MM.1S (cell line): ENCODE measurements around the gene LITAF.
A peak's percentile ranks its signal among the peaks of the same experiment; 100 is the strongest.
"Not testable (repeated sequence)": the region's sequence is repeated elsewhere in the genome, so short reads cannot be mapped to it uniquely, and the experiment has no call there.

Source experiments
- DNase-seq: peaks from one replicate; pipeline ENCODE4 v3.0.0-alpha.2; 2015
- H2AFZ ChIP-seq: fragments of 300-600 bp; sonication (generic); 2 replicates; pipeline ENCODE4 v1.6.0; 2016; ENCODE audit warnings: antibody characterized with exemption, low read length
- H3F3A ChIP-seq: fragments of 300-600 bp; sonication (generic); 2 replicates; pipeline ENCODE4 v1.6.1; 2016; ENCODE audit warnings: mild to moderate bottlenecking, antibody characterized with exemption, low read length, moderate library complexity, mixed read lengths; ENCODE audit not compliant: insufficient read depth
- H3K27ac ChIP-seq: fragments of 300-600 bp; sonication (generic); 2 replicates; pipeline ENCODE4 v1.5.1; 2016; ENCODE audit warnings: mild to moderate bottlenecking, low read length
- H3K27me3 ChIP-seq: fragments of 300-600 bp; sonication (generic); replicated peaks from 2 replicates; pipeline ENCODE4 v1.6.0; 2016; ENCODE audit warnings: low read length; ENCODE audit not compliant: insufficient read depth
- H3K36me3 ChIP-seq: fragments of 300-600 bp; sonication (generic); replicated peaks from 2 replicates; pipeline ENCODE4 v1.6.1; 2016; ENCODE audit warnings: mild to moderate bottlenecking, low read length, mixed read lengths; ENCODE audit not compliant: insufficient read depth
- H3K4me1 ChIP-seq: fragments of 300-600 bp; sonication (generic); 2 replicates; pipeline ENCODE4 v1.6.1; 2016; ENCODE audit warnings: low read length, mixed read lengths
- H3K4me2 ChIP-seq: fragments of 300-600 bp; sonication (generic); 2 replicates; pipeline ENCODE4 v1.6.0; 2016; ENCODE audit warnings: low read depth, low read length
- H3K4me3 ChIP-seq: fragments of 300-600 bp; sonication (generic); 2 replicates; pipeline ENCODE4 v1.5.1; 2016; ENCODE audit warnings: low read length, mixed read lengths
- H3K79me2 ChIP-seq: fragments of 300-600 bp; sonication (generic); 2 replicates; pipeline ENCODE4 v1.6.1; 2016; ENCODE audit warnings: mixed run types, low read length, mixed read lengths
- H3K9ac ChIP-seq: fragments of 300-600 bp; sonication (generic); 2 replicates; pipeline ENCODE4 v1.6.1; 2016; ENCODE audit warnings: low read length, mixed read lengths
- H3K9me2 ChIP-seq: fragments of 300-600 bp; sonication (generic); replicated peaks from 2 replicates; pipeline ENCODE4 v1.6.1; 2016; ENCODE audit warnings: mild to moderate bottlenecking, low read length, mixed read lengths; ENCODE audit not compliant: insufficient read depth
- H3K9me3 ChIP-seq: fragments of 300-600 bp; sonication (generic); replicated peaks from 2 replicates; pipeline ENCODE4 v1.6.1; 2016; ENCODE audit warnings: mild to moderate bottlenecking, low read length, mixed read lengths; ENCODE audit not compliant: insufficient read depth
- H4K20me1 ChIP-seq: fragments of 300-600 bp; sonication (generic); 2 replicates; pipeline ENCODE4 v1.6.1; 2016; ENCODE audit warnings: mild to moderate bottlenecking, low read length, moderate library complexity, mixed read lengths; ENCODE audit not compliant: insufficient read depth
- CTCF ChIP-seq: fragments of 300-600 bp; sonication (generic); IDR thresholded peaks from 2 replicates; pipeline ENCODE4 v1.5.1; 2016; ENCODE audit warnings: antibody characterized with exemption, low read length, mixed read lengths
- EZH2 ChIP-seq: fragments of 300-600 bp; sonication (generic); optimal IDR thresholded peaks from 2 replicates; pipeline ENCODE3; 2017; ENCODE audit warnings: low read depth, mild to moderate bottlenecking, antibody characterized with exemption, low read length, mixed read lengths
- EZH2phosphoT487 ChIP-seq: fragments of 300-600 bp; sonication (generic); IDR thresholded peaks from 2 replicates; pipeline ENCODE4 v1.6.1; 2018; ENCODE audit warnings: antibody characterized with exemption, low read length

LITAF gene

GRCh38 chr16:11583166-11583565 is 3.6 kb downstream of the LITAF start:
- Histone ChIP-seq H4K20me1 (no peaks in the 10 kb centered on the region), H3K9me3 (no peaks in the 10 kb centered on the region), H3K9ac (peak overlapping the region; percentile 86; the same call in 1 of the 2 replicates), H3K9me2 (no peaks in the 10 kb centered on the region), H3K4me3 (peak overlapping the region; percentile 35), H2AFZ (no peak overlapping the region), H3K4me1 (peaks cover 33% of the 10 kb centered on the region), H3F3A (peaks cover 39% of the 10 kb centered on the region), H3K27me3 (no peaks in the 10 kb centered on the region), H3K36me3 (0 out of 2 replicates have a peak, but pooled peaks cover 2% of the 10 kb centered on the region), H3K27ac (peak overlapping the region; percentile 73; the same call in 1 of the 2 replicates), H3K79me2 (peaks cover 89% of the 10 kb centered on the region), H3K4me2 (peak overlapping the region; percentile 85)
- TF ChIP-seq EZH2 (no peak), EZH2phosphoT487 (no peak)
- DNase-seq: no peak

DNA sequence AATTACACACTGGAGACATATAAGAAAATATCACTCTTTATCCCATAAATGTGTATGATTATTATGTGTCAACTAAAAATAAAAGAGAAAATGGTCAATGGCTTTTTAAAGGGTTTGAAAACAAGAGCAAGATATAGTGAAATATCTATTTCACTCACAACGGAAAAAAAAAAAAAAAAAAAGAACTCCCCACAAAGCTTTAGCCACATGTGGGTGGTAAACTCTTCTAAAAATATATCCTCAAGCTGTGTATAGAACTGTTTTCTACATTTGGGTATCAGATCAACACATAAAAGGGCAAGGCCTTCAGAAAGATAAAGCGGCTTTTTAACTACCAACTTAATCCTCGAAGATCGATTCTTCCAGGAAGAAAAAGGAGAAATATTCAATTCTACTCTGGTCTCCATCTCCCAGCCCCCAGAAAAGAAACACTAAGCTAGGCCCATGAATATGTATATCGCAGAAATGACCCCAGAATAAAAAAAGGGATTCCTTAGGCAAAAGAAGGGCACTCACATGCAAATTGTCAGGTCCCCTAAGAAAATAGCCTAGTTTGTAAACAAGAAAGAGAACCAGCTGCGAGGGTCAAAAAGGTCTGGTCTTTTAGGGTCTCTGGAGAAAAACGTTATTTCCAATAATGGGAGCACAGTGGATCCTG is 4.4 kb downstream of the LITAF start:
- Histone ChIP-seq H3K27ac (peak overlapping the region; percentile 73; the same call in 1 of the 2 replicates), H2AFZ (no peak overlapping the region), H4K20me1 (no peaks in the 10 kb centered on the region), H3F3A (peaks cover 46% of the 10 kb centered on the region), H3K9ac (peak overlapping the region; percentile 86), H3K4me1 (peaks cover 41% of the 10 kb centered on the region), H3K79me2 (peaks cover 94% of the 10 kb centered on the region), H3K27me3 (no peaks in the 10 kb centered on the region), H3K9me3 (no peaks in the 10 kb centered on the region), H3K9me2 (no peaks in the 10 kb centered on the region), H3K36me3 (0 out of 2 replicates have a peak, but pooled peaks cover 2% of the 10 kb centered on the region), H3K4me2 (peak overlapping the region; percentile 85), H3K4me3 (peak overlapping the region; percentile 35)
- peak; percentile 39 for DNase-seq
- TF ChIP-seq CTCF (no peak), EZH2phosphoT487 (no peak), EZH2 (no peak)

GRCh38 chr16:11581678-11582077 is 5.0 kb downstream of the LITAF start:
- TF ChIP-seq EZH2phosphoT487: no peak
- peaks cover 96% of the 10 kb centered on the region for H3K79me2 ChIP-seq
- H3K27me3 ChIP-seq: no peaks in the 10 kb centered on the region
- no peak overlapping the region for H2AFZ ChIP-seq
- H3K4me2 ChIP-seq: peak overlapping the region; percentile 85; the same call in 1 of the 2 replicates
- no peaks in the 10 kb centered on the region for H4K20me1 ChIP-seq
- DNase-seq: peak; percentile 32
- H3K4me3 ChIP-seq: peak overlapping the region; percentile 35; the same call in 1 of the 2 replicates
- H3K9me2 ChIP-seq: no peaks in the 10 kb centered on the region
- H3K27ac ChIP-seq: peak overlapping the region; percentile 73; the same call in 1 of the 2 replicates
- H3F3A ChIP-seq: peaks cover 52% of the 10 kb centered on the region
- peaks cover 47% of the 10 kb centered on the region for H3K4me1 ChIP-seq
- H3K9ac ChIP-seq: peak overlapping the region; percentile 86; the same call in 1 of the 2 replicates
- no peaks in the 10 kb centered on the region for H3K9me3 ChIP-seq
- H3K36me3 ChIP-seq: 0 out of 2 replicates have a peak, but pooled peaks cover 2% of the 10 kb centered on the region

DNA sequence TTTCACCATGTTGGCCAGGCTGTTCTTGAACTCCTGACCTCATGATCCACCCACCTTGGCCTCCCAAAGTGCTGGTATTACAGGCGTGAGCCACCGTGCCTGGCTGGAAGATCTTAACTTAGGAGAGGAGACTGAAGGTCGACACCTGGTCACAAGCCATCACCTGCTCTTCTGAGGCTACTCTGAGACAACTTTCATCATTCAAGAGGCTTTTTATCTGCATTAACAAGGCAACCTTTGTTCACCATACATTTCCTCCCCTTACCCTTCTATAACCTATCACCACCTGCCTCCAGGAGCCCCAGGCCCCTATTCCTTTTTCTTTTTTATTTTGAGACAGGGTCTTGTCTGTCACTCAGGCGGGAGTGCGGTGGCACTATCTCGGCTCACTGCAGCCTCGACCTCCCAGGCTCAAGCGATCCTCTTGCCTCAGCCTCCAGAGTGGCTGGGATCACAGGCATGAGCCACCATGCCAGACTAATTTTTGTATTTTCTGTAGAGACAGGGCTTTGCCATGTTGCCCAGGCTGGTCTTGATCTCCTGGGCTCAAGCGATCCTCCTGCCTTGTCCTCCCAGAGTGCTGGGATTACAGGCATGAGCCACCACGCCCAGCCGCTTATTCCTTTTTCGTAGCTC is 6.2 kb downstream of the LITAF start:
- Histone ChIP-seq H3K9me3 (no peaks in the 10 kb centered on the region), H4K20me1 (no peaks in the 10 kb centered on the region), H2AFZ (no peak overlapping the region), H3K27ac (no peak overlapping the region; the same call in 1 of the 2 replicates), H3K79me2 (peaks cover 98% of the 10 kb centered on the region), H3K36me3 (0 out of 2 replicates have a peak, but pooled peaks cover 2% of the 10 kb centered on the region), H3K9me2 (no peaks in the 10 kb centered on the region), H3K4me2 (no peak overlapping the region), H3K27me3 (no peaks in the 10 kb centered on the region), H3K4me3 (no peak overlapping the region), H3F3A (peaks cover 55% of the 10 kb centered on the region), H3K9ac (no peak overlapping the region), H3K4me1 (peaks cover 54% of the 10 kb centered on the region)
- TF ChIP-seq EZH2: no peak
- TF ChIP-seq EZH2phosphoT487: no peak
- no peak for TF ChIP-seq CTCF
- DNase-seq: no peak

DNA sequence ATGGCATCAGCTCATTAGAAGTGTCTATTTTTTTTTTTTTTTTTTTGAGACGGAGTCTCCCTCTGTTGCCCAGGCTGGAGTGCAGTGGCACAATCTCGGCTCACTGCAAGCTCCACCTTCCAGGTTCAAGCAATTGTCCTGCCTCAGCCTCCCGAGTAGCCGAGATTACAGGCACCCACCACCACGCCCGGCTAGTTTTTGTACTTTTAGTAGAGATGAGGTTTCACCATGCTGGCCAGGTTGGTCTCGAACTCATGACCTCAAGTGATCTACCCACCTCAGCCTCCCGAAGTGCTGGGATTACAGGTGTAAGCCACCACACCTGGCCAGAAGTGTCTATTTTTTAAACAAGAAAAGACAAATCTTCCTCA is 9.4 kb downstream of the LITAF start:
- H3K27ac ChIP-seq: peak overlapping the region; percentile 92; the same call in 1 of the 2 replicates
- H2AFZ ChIP-seq, H4K20me1 ChIP-seq, H3K27me3 ChIP-seq, H3K9me3 ChIP-seq, DNase-seq, H3K9me2 ChIP-seq, H3K4me3 ChIP-seq, H3K36me3 ChIP-seq: not testable (repeated sequence)
- peaks cover 98% of the 10 kb centered on the region for H3K79me2 ChIP-seq
- peaks cover 47% of the 10 kb centered on the region for H3K4me1 ChIP-seq
- peaks cover 26% of the 10 kb centered on the region for H3F3A ChIP-seq
- H3K9ac ChIP-seq: peak overlapping the region; percentile 12; the same call in 1 of the 2 replicates
- H3K4me2 ChIP-seq: peak overlapping the region; percentile 54; the same call in 1 of the 2 replicates
